AML-193 (cell line): Measurements from ENCODE around the gene ACAA2.

Experiments
- DNase-seq, 2 experiments: peaks; one replicate each; lab custom pipeline; 2025; lab: John Stamatoyannopoulos, UW

The ACAA2 gene

GRCh38 chr18:49767111-49768050, 46.0 kb downstream of the ACAA2 start:
- DNase-seq = no peak

GRCh38 chr18:49766646-49767045, 46.7 kb downstream of the ACAA2 start:
- no peak for DNase-seq

- no peak for DNase-seq
These were observed 49.3 kb downstream of the ACAA2 start for GRCh38 chr18:49764032-49764431.

DNA sequence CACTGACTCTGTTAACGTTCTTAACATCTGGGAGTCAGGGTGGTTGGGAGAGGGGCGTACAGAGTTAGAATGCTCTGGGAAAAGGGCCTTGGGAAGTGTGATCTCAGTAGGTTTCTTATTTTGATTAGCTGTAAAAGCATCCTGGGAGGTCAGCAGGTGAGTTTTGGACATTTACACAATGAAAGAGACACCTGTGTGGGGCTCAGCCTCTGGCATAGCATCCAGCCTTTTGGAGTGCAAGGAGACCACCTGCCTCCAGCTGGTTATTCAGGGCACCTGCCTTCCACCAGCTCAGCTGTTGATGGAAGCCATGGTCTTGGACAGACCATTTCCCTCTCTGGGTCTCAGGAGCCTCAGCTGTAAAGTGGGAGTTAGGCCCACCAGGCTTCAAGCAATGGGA, 49.7 kb downstream of the ACAA2 start:
- DNase-seq = no peak

GRCh38 chr18:49762191-49763077, 50.9 kb downstream of the ACAA2 start:
- DNase-seq = no peak

DNA sequence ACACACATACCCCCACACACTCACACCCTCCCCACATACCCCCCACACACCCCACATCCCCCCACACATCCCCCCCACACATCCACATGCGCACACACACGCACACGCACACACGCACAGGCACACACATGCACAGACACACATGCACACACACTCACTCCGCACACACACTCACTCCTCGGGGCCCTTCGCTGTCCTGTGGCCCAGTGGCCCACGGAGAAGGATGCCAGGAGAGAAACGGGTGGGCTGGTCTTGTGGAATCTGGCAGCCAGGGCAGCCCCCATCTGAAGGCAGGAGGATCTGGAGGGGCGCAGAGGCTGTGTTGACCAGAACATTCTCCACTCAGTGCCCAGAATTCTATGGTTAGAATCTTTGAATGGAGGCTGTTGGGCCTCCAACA, 51.6 kb downstream of the ACAA2 start:
- no peak for DNase-seq

DNA sequence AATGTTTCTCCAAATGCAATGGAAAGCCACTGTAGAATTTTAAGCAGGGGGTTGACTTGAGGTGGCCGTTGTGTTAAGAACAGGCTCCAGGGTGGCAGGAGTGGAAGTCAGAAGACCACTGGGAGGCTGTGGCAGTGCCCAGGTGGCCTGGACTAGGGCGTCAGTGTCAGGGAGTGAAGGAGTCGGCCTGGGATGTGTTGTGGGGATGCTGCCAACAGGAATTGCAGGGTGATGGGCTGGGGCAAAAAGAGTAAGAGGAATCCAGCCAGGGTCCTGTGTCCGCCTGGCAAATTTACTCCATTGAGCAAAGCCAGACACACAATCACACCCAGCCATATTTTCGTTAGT, 55.1 kb downstream of the ACAA2 start:
- DNase-seq = no peak

DNA sequence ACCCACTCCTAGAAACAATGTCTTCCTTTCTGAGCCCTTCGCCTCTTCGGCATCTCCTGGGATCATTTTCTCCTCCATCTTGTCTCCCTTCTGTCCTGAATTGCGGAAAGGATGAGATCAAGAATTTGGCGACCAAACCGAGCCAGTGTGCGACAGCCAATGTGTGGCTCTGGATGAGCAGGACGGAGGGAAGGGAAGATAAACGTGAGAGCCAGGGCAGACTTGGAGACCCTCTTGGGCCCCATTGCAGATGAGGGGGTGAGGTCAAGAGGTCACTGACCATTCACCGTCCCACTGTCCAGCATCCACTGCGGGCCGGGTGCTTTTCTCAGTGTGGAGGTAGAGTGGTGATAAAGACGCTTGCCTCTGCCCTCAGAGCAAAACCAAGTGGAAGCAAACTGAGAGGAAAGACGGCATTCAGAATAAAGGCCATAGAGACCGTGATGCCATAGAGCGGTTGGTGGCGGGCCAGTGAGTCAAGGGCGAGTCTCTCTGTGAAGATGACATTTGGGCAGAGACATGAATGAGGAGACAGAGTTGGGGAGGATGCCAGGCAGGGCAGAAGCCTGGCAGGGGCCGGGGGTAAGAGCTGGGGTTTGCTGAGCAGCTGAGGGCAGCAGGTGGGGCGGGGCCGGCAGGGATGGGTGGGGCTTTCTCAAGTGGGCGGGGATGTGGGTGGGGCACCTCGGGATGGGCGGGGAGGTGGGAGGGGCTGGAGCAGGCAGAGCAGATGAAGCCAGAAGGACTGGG, 55.6 kb downstream of the ACAA2 start:
- DNase-seq = no peak

- DNase-seq = no peak
These were observed 56.5 kb downstream of the ACAA2 start for GRCh38 chr18:49756671-49757362.

- DNase-seq = no peak
These were observed 57.2 kb downstream of the ACAA2 start for GRCh38 chr18:49756135-49756534.

- no peak for DNase-seq
These were observed 57.8 kb downstream of the ACAA2 start for GRCh38 chr18:49755489-49755888.

DNA sequence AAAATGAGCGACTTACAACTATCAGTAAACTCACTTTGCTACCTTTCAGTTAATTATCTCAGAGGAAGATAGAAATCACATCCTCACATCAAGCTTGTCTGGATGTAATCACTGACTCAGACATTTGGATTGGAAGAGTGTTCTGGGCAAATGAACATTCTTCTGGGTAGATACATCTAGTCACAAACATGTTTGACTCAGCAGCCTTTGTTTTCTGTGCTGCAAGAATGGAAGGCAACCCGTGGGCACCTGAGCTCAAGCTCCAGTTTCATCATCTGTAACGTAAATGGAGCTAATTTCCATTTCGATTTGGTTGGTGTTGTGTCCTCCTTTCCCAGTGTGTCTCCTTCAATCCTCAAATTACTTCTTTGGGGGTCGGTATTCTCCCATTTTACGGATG, 58.5 kb downstream of the ACAA2 start:
- DNase-seq = no peak

DNA sequence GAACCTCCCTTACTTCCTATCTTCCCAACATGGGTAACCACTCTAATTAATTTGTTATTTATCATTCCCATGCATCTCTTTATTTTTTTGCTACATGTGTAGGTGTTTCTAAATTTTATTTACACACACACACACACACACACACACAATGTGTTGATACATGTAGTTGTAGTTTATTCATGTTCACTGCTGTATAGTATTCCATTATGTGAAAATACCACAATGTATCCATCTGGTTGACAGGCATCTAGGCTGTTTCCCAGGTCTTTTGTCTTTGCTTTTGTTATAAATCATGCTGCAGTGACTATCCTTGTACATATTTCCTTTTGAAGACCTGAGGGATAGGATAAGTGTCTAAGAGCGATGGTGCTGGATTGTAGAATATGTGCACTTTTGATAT, 59.7 kb downstream of the ACAA2 start:
- DNase-seq = no peak

DNA sequence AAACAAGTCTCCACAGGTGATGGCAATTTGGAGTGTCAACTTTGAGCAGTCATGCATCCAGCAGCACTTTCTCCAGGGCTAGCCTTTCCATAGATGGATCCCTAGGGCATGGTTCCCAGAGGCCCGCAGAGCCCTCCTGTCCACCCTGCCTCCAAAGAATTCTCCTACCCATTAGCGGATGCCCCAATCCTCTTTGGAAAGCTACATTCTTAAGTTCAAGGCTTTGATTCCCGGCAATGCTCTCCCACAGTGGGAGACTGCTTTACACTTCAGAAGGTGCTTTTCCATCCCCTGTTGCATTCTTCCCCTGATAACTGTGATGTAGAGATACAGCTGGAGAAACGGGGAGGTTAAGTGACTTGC, 61.3 kb downstream of the ACAA2 start:
- no peak for DNase-seq

DNA sequence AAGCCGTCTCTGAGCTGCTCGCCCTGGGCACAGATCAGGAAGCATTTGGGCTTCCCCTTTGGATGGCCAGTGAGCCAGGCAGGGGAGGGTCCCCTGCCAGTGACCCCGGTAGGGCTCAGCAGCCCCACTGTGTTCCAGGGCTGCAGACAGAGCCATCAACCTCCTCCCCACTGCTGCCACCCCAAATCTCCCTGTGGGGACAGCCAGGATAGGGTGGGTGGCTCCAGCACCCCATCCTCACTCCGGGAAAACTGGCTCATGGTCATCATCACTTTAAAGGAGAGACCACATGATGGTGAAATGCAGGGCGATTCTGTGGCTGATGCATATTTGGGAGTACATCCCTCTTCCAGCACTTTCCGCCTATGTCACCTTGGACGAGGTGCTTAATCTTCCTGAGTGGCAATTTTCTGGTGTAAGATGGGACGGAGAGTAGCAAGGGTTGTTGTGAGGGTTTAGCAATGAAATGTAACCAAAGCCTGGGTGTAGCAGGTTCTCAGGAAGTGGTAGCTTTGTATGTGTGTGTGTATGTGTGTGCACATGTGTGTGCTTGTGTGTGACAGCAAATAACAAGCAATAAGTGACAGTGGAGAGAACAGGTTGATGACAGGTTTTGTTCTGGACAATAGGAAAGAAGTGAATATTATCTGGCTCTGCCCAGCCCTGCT, 61.8 kb downstream of the ACAA2 start:
- no peak for DNase-seq

DNA sequence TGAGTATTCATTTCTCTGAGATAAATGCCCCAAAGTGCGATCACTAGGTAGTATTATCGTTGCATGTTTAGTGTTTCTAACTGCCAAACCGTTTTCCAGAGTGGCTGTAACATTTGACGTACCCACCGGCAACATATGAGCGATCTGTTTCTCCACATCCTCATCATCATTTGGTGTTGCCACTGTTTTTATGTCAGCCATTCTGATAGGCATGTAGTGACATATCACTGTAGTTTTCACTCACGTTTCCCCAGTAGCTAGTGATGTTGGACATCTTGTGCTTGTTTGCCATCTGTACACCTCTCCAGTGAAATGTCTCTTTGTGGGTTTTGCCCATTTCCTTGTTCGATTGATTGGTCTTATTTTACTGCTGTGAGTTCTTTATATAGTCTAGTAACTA, 63.8 kb downstream of the ACAA2 start:
- no peak for DNase-seq

- no peak for DNase-seq
These were observed 65.5 kb downstream of the ACAA2 start for GRCh38 chr18:49747876-49748275.

- no peak for DNase-seq
These were observed 68.0 kb downstream of the ACAA2 start for GRCh38 chr18:49745045-49746014.

DNA sequence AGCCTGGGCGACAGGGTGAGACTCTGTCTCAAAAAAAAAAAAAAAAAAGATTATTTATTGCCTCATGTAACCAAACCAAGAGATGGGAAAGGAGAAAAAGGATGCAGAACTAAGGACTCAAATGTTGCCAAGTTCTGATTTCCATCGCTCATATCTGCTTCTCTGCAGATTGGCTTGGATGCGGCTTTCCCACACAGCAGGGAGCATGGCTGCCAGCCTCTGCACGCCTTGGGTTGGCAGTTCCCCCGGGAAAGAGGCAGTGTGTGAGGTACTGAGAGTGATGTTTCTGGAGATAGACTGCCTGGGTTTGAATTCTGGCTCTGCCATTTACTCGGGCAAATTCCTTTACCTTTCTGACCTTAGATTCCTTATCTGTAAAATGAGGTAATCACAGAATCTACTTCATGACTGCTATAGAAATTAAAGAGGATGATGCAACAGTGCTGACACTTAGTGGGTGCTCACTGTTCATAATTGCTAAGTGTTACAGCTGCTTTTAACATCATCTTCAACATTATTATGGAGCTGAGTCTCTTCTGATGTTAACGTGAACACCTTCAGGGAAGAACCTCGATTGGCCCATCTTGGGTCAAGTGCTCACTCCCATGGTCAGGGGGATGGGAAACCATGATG, 68.8 kb downstream of the ACAA2 start:
- DNase-seq = no peak
